Adipocyte (in vitro differentiated cells): Measurements from ENCODE around the gene VSTM2L.

ENCODE experiments used
- DNase-seq: peaks from one replicate; pipeline ENCODE4 v3.0.0-alpha.2; 2015; ENCODE audit warnings: low read depth
- H3K27me3 ChIP-seq: replicated peaks from 2 replicates; pipeline ENCODE4 v1.7.0; 2013; ENCODE audit warnings: mild to moderate bottlenecking, low read length, moderate library complexity; ENCODE audit not compliant: control insufficient read depth, insufficient read depth
- H3K36me3 ChIP-seq: 2 replicates; pipeline ENCODE4 v1.7.0; 2013; ENCODE audit warnings: low read length, mild to moderate bottlenecking, moderate library complexity; ENCODE audit not compliant: control insufficient read depth, insufficient read depth, severe bottlenecking
- H3K4me1 ChIP-seq: 2 replicates; pipeline ENCODE4 v1.7.0; 2013; ENCODE audit warnings: mild to moderate bottlenecking, low read length, moderate library complexity; ENCODE audit not compliant: control insufficient read depth, insufficient read depth
- H3K4me3 ChIP-seq: 2 replicates; pipeline ENCODE4 v1.7.0; 2013; ENCODE audit warnings: mild to moderate bottlenecking, low read length, moderate library complexity
- H3K9ac ChIP-seq: 2 replicates; pipeline ENCODE4 v1.7.0; 2013; ENCODE audit warnings: mild to moderate bottlenecking, low read length, moderate library complexity
- H3K9me3 ChIP-seq: 2 replicates; pipeline ENCODE4 v1.7.0; 2013; ENCODE audit warnings: mild to moderate bottlenecking, low read length, moderate library complexity; ENCODE audit not compliant: control insufficient read depth

The VSTM2L gene

GRCh38 chr20:37943501-37944455 lies 40.9 kb downstream of the VSTM2L start:
- H3K9ac ChIP-seq = no peak overlapping the region
- no peak overlapping the region for H3K4me3 ChIP-seq
- H3K27me3 ChIP-seq = peaks cover 33% of the 10 kb centered on the region
- DNase-seq = no peak
- peaks cover 19% of the 10 kb centered on the region for H3K9me3 ChIP-seq
- H3K36me3 ChIP-seq = no peaks in the 10 kb centered on the region
- no peaks in the 10 kb centered on the region for H3K4me1 ChIP-seq

GRCh38 chr20:37944456-37944981 lies 41.6 kb downstream of the VSTM2L start:
- DNase-seq = no peak
- Histone ChIP-seq H3K4me3 (no peak overlapping the region), H3K27me3 (peaks cover 37% of the 10 kb centered on the region), H3K9ac (no peak overlapping the region), H3K4me1 (no peaks in the 10 kb centered on the region), H3K9me3 (peaks cover 22% of the 10 kb centered on the region), H3K36me3 (no peaks in the 10 kb centered on the region)

GRCh38 chr20:37945091-37945547 lies 42.2 kb downstream of the VSTM2L start:
- H3K27me3 ChIP-seq = peaks cover 36% of the 10 kb centered on the region
- H3K9me3 ChIP-seq = peaks cover 22% of the 10 kb centered on the region
- no peak for DNase-seq
- H3K9ac ChIP-seq = no peak overlapping the region
- H3K4me1 ChIP-seq = no peaks in the 10 kb centered on the region
- no peaks in the 10 kb centered on the region for H3K36me3 ChIP-seq
- no peak overlapping the region for H3K4me3 ChIP-seq

GRCh38 chr20:37946946-37947345 lies 44.0 kb downstream of the VSTM2L start:
- Histone ChIP-seq H3K9ac (no peak overlapping the region), H3K4me1 (no peaks in the 10 kb centered on the region), H3K27me3 (peaks cover 30% of the 10 kb centered on the region), H3K36me3 (no peaks in the 10 kb centered on the region), H3K4me3 (no peak overlapping the region), H3K9me3 (peaks cover 29% of the 10 kb centered on the region)
- DNase-seq = no peak

GRCh38 chr20:37947943-37948342 lies 45.0 kb downstream of the VSTM2L start:
- Histone ChIP-seq H3K36me3 (no peaks in the 10 kb centered on the region), H3K4me3 (no peak overlapping the region)

GRCh38 chr20:37948956-37949355 lies 46.0 kb downstream of the VSTM2L start:
- Histone ChIP-seq H3K4me3 (no peak overlapping the region), H3K36me3 (no peaks in the 10 kb centered on the region), H3K9me3 (peaks cover 29% of the 10 kb centered on the region), H3K27me3 (peaks cover 30% of the 10 kb centered on the region), H3K9ac (no peak overlapping the region), H3K4me1 (no peaks in the 10 kb centered on the region)
- no peak for DNase-seq

More at GRCh38 chr20:37947943-37948342, 45.0 kb downstream of the VSTM2L start:
- Histone ChIP-seq H3K9me3 (peaks cover 29% of the 10 kb centered on the region), H3K27me3 (peaks cover 30% of the 10 kb centered on the region), H3K4me1 (no peaks in the 10 kb centered on the region), H3K9ac (no peak overlapping the region)
- no peak for DNase-seq

GRCh38 chr20:37954190-37954589 lies 51.3 kb downstream of the VSTM2L start:
- no peak overlapping the region for H3K4me3 ChIP-seq
- peaks cover 23% of the 10 kb centered on the region for H3K9me3 ChIP-seq
- no peaks in the 10 kb centered on the region for H3K36me3 ChIP-seq
- DNase-seq = no peak
- no peak overlapping the region for H3K9ac ChIP-seq
- H3K27me3 ChIP-seq = peaks cover 27% of the 10 kb centered on the region
- H3K4me1 ChIP-seq = no peaks in the 10 kb centered on the region

- Histone ChIP-seq H3K9me3 (peaks cover 27% of the 10 kb centered on the region), H3K9ac (no peak overlapping the region), H3K4me3 (no peak overlapping the region), H3K27me3 (peaks cover 27% of the 10 kb centered on the region), H3K36me3 (no peaks in the 10 kb centered on the region), H3K4me1 (no peaks in the 10 kb centered on the region)
- DNase-seq = no peak
Observed at GRCh38 chr20:37954626-37955025, 51.7 kb downstream of the VSTM2L start.

GRCh38 chr20:37955511-37955910 lies 52.6 kb downstream of the VSTM2L start:
- H3K27me3 ChIP-seq = peaks cover 27% of the 10 kb centered on the region
- no peak overlapping the region for H3K4me3 ChIP-seq
- no peaks in the 10 kb centered on the region for H3K36me3 ChIP-seq
- H3K4me1 ChIP-seq = no peaks in the 10 kb centered on the region
- no peak for DNase-seq
- no peak overlapping the region for H3K9ac ChIP-seq
- peaks cover 29% of the 10 kb centered on the region for H3K9me3 ChIP-seq

- Histone ChIP-seq H3K9ac (no peak overlapping the region), H3K4me3 (no peak overlapping the region), H3K4me1 (no peaks in the 10 kb centered on the region), H3K9me3 (peaks cover 33% of the 10 kb centered on the region), H3K36me3 (no peaks in the 10 kb centered on the region), H3K27me3 (peaks cover 27% of the 10 kb centered on the region)
- peak; percentile 43 for DNase-seq
Observed at GRCh38 chr20:37956107-37956585, 53.2 kb downstream of the VSTM2L start.

GRCh38 chr20:37958856-37959520 lies 56.1 kb downstream of the VSTM2L start:
- H3K4me1 ChIP-seq = no peaks in the 10 kb centered on the region
- no peak overlapping the region for H3K4me3 ChIP-seq
- no peaks in the 10 kb centered on the region for H3K36me3 ChIP-seq
- no peak overlapping the region for H3K9ac ChIP-seq
- DNase-seq = no peak
- H3K9me3 ChIP-seq = peaks cover 33% of the 10 kb centered on the region
- H3K27me3 ChIP-seq = peaks cover 27% of the 10 kb centered on the region
